Left cardiac atrium (tissue), 4 donors: ENCODE data around the gene TBC1D1. TPM values are rescaled to one million over a fixed set of nuclear protein-coding genes. Genes with fewer than 3 reads are reported as not detected.
A peak's percentile ranks its signal among the peaks of the same experiment; 100 is the strongest.

Experiments
- ATAC-seq, 2 donors: fragments of 200-7000 bp; cut with Tn5 transposase; one replicate each; pipeline ENCODE4 v1.9.1; 2020; ENCODE audit warnings: mild to moderate bottlenecking in 2 of 2, moderate library complexity in 2 of 2
- DNase-seq: peaks from one replicate; pipeline ENCODE4 v3.0.0-alpha.2; 2020
- intact Hi-C, 2 donors: fragments of 100-400 bp; cut with DNase I; formaldehyde crosslinking; loops; one replicate each; pipeline versions ENCODE4 v1.14.1 to v1.15.1; 2022 to 2023
- total RNA-seq, 2 donors: library from RNA; stranded (reverse); fragmentation: NEBNext Ultra II Directional; extraction: Animal tissue kit (Norgen Biotek cat#: 25700); gene quantifications; one replicate each; pipeline ENCODE4 v1.2.1, GENCODE V29; 2021
- donor health status: DM: no; HTN: yes; CAD: no.
- donor health status: DM: no; HTN: yes; CAD: no; lungs with severe emphysema.
- donor health status: DM: yes; HTN: yes; CAD: no.
- donor health status: Dilated cardiomyopathy.

The TBC1D1 gene
- total RNA-seq, 2 donors from 2014 or later = 116 to 130 TPM

GRCh38 chr4:38080061-38080974, 189.4 kb downstream of the TBC1D1 start:
- DNase-seq (no peak), ATAC-seq (no peak)
- intact Hi-C loops = no loop called here

- DNase-seq = no peak
- intact Hi-C loops = no loop called here
- no peak for ATAC-seq
These were observed 191.1 kb downstream of the TBC1D1 start for GRCh38 chr4:38082021-38082420.

GRCh38 chr4:38082424-38083385, 191.8 kb downstream of the TBC1D1 start:
- DNase-seq (no peak), ATAC-seq (peak in 1 of 2 donors; percentile 71)
- intact Hi-C loops = no loop called here

GRCh38 chr4:38084877-38085711, 194.2 kb downstream of the TBC1D1 start:
- intact Hi-C loops = no loop called here

GRCh38 chr4:38085751-38086150, 194.9 kb downstream of the TBC1D1 start:
- intact Hi-C loops = no loop called here
- DNase-seq (no peak), ATAC-seq (peak; percentile 5 to 24)

More at GRCh38 chr4:38084877-38085711, 194.2 kb downstream of the TBC1D1 start:
- peak in 1 of 2 donors; percentile 2 for ATAC-seq
- no peak for DNase-seq

- no peak for DNase-seq
- ATAC-seq = no peak
- intact Hi-C loops = no loop called here
These were observed 195.4 kb downstream of the TBC1D1 start for GRCh38 chr4:38086151-38086848.

- intact Hi-C loops = no loop called here
- DNase-seq (no peak), ATAC-seq (no peak)
These were observed 196.0 kb downstream of the TBC1D1 start for GRCh38 chr4:38086849-38087226.

- intact Hi-C loops = no loop called here
- ATAC-seq (no peak), DNase-seq (no peak)
These were observed 197.4 kb downstream of the TBC1D1 start for GRCh38 chr4:38088321-38088720.

GRCh38 chr4:38089961-38090360, 199.1 kb downstream of the TBC1D1 start:
- DNase-seq (no peak), ATAC-seq (no peak)
- intact Hi-C loops = no loop called here

GRCh38 chr4:38090455-38091246, 199.8 kb downstream of the TBC1D1 start:
- intact Hi-C loops = no loop called here
- ATAC-seq = no peak

GRCh38 chr4:38091636-38092035, 200.8 kb downstream of the TBC1D1 start:
- intact Hi-C loops = no loop called here
- no peak for DNase-seq
- ATAC-seq = peak in 1 of 2 donors; percentile 24

More at GRCh38 chr4:38090455-38091246, 199.8 kb downstream of the TBC1D1 start:
- DNase-seq = no peak

GRCh38 chr4:38092701-38093100, 201.8 kb downstream of the TBC1D1 start:
- ATAC-seq (peak in 1 of 2 donors; percentile 37), DNase-seq (no peak)
- intact Hi-C loops = no loop called here

GRCh38 chr4:38094419-38094818, 203.5 kb downstream of the TBC1D1 start:
- no peak for DNase-seq
- intact Hi-C loops = no loop called here
- ATAC-seq = peak; percentile 18 to 67

- DNase-seq (no peak), ATAC-seq (no peak)
- intact Hi-C loops = no loop called here
These were observed 204.8 kb downstream of the TBC1D1 start for GRCh38 chr4:38095691-38096090.

GRCh38 chr4:38097818-38098217, 206.9 kb downstream of the TBC1D1 start:
- ATAC-seq = no peak
- no peak for DNase-seq
- intact Hi-C loops = no loop called here

- intact Hi-C loops = no loop called here
- ATAC-seq (no peak), DNase-seq (no peak)
These were observed 208.2 kb downstream of the TBC1D1 start for GRCh38 chr4:38099020-38099600.

GRCh38 chr4:38099908-38100407, 209.1 kb downstream of the TBC1D1 start:
- DNase-seq (no peak), ATAC-seq (peak; percentile 72 to 81)
- intact Hi-C loops = no loop called here
